ENCODE measurements around the gene VSNL1.

Gene VSNL1

GRCh38 chr2:17644997-17645720, 104.7 kb downstream of the VSNL1 start:
- Histone ChIP-seq H3K9ac (no peak overlapping the region), H2AFZ (no peak overlapping the region), H3K79me2 (no peaks in the 10 kb centered on the region), H3K36me3 (ENCODE audit: control insufficient read depth, insufficient read depth, low read length) (no peaks in the 10 kb centered on the region), H3K4me2 (ENCODE audit: low read length) (no peak overlapping the region), H3K27ac (no peak overlapping the region), H3K9me3 (ENCODE audit: control insufficient read depth, low read length) (no peaks in the 10 kb centered on the region), H3K4me3 (ENCODE audit: low read depth, low read length) (no peak overlapping the region), H3K27me3 (ENCODE audit: control insufficient read depth, insufficient read depth, low read length) (no peaks in the 10 kb centered on the region), H3K4me1 (no peaks in the 10 kb centered on the region)
- TF ChIP-seq, protein P1, sequence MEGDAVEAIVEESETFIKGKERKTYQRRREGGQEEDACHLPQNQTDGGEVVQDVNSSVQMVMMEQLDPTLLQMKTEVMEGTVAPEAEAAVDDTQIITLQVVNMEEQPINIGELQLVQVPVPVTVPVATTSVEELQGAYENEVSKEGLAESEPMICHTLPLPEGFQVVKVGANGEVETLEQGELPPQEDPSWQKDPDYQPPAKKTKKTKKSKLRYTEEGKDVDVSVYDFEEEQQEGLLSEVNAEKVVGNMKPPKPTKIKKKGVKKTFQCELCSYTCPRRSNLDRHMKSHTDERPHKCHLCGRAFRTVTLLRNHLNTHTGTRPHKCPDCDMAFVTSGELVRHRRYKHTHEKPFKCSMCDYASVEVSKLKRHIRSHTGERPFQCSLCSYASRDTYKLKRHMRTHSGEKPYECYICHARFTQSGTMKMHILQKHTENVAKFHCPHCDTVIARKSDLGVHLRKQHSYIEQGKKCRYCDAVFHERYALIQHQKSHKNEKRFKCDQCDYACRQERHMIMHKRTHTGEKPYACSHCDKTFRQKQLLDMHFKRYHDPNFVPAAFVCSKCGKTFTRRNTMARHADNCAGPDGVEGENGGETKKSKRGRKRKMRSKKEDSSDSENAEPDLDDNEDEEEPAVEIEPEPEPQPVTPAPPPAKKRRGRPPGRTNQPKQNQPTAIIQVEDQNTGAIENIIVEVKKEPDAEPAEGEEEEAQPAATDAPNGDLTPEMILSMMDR (IDR thresholded peaks at IDR 0.05), result no peak

- no peak overlapping the region for H3K27ac ChIP-seq
- no peak overlapping the region for H3K9ac ChIP-seq
- H3K9me3 ChIP-seq (ENCODE audit: control insufficient read depth, low read length), result no peaks in the 10 kb centered on the region
- no peak overlapping the region for H3K4me3 ChIP-seq (ENCODE audit: low read depth, low read length)
- no peak overlapping the region for H2AFZ ChIP-seq
- no peaks in the 10 kb centered on the region for H3K36me3 ChIP-seq (ENCODE audit: control insufficient read depth, insufficient read depth, low read length)
- no peaks in the 10 kb centered on the region for H3K79me2 ChIP-seq
- H3K27me3 ChIP-seq (ENCODE audit: control insufficient read depth, insufficient read depth, low read length), result no peaks in the 10 kb centered on the region
- no peak overlapping the region for H3K4me2 ChIP-seq (ENCODE audit: low read length)
- no peaks in the 10 kb centered on the region for H3K4me1 ChIP-seq
- TF ChIP-seq, protein P1 (IDR thresholded peaks at IDR 0.05), result peak; percentile 78
Observed at GRCh38 chr2:17646081-17646554, 105.6 kb downstream of the VSNL1 start.

GRCh38 chr2:17646838-17647701, 106.6 kb downstream of the VSNL1 start:
- Histone ChIP-seq H3K4me3 (ENCODE audit: low read depth, low read length) (no peak overlapping the region), H3K9ac (no peak overlapping the region), H3K79me2 (no peaks in the 10 kb centered on the region), H3K4me2 (ENCODE audit: low read length) (no peak overlapping the region), H3K4me1 (no peaks in the 10 kb centered on the region), H3K27ac (no peak overlapping the region), H3K27me3 (ENCODE audit: control insufficient read depth, insufficient read depth, low read length) (no peaks in the 10 kb centered on the region), H3K36me3 (ENCODE audit: control insufficient read depth, insufficient read depth, low read length) (no peaks in the 10 kb centered on the region), H2AFZ (no peak overlapping the region), H3K9me3 (ENCODE audit: control insufficient read depth, low read length) (no peaks in the 10 kb centered on the region)
- TF ChIP-seq, protein P1 (IDR thresholded peaks at IDR 0.05), result no peak

- Histone ChIP-seq H3K27ac (no peak overlapping the region), H3K27me3 (ENCODE audit: control insufficient read depth, insufficient read depth, low read length) (no peaks in the 10 kb centered on the region), H3K79me2 (no peaks in the 10 kb centered on the region)
Observed at GRCh38 chr2:17648581-17648980, 108.1 kb downstream of the VSNL1 start.

More at GRCh38 chr2:17648581-17648980, 108.1 kb downstream of the VSNL1 start:
- H3K4me3 ChIP-seq (ENCODE audit: low read depth, low read length), result no peak overlapping the region
- no peaks in the 10 kb centered on the region for H3K36me3 ChIP-seq (ENCODE audit: control insufficient read depth, insufficient read depth, low read length)
- no peaks in the 10 kb centered on the region for H3K4me1 ChIP-seq
- no peak overlapping the region for H3K9ac ChIP-seq
- TF ChIP-seq, protein P1 (IDR thresholded peaks at IDR 0.05), result no peak
- H3K4me2 ChIP-seq (ENCODE audit: low read length), result no peak overlapping the region
- no peak overlapping the region for H2AFZ ChIP-seq
- no peaks in the 10 kb centered on the region for H3K9me3 ChIP-seq (ENCODE audit: control insufficient read depth, low read length)
